Stimulated activated CD8-positive, alpha-beta memory T cell treated with anti-CD3 and anti-CD28 coated beads, Interleukin-7, amount 100 ng/mL, for 48 hours (primary cell): ENCODE data around the gene SLC6A16.
"Not testable (repeated sequence)": the region's sequence is repeated elsewhere in the genome, so short reads cannot be mapped to it uniquely, and the experiment has no call there.

Experiments
- DNase-seq, 2 donors: peaks; one replicate each; pipeline ENCODE4 v3.0.0-alpha.2; 2020; ENCODE audit warnings: low read depth in 1 of 2; ENCODE audit errors: extremely low read depth in 1 of 2

SLC6A16 gene

GRCh38 chr19:49347191-49347590, 22.2 kb upstream of the SLC6A16 start:
- DNase-seq: no peak

DNA sequence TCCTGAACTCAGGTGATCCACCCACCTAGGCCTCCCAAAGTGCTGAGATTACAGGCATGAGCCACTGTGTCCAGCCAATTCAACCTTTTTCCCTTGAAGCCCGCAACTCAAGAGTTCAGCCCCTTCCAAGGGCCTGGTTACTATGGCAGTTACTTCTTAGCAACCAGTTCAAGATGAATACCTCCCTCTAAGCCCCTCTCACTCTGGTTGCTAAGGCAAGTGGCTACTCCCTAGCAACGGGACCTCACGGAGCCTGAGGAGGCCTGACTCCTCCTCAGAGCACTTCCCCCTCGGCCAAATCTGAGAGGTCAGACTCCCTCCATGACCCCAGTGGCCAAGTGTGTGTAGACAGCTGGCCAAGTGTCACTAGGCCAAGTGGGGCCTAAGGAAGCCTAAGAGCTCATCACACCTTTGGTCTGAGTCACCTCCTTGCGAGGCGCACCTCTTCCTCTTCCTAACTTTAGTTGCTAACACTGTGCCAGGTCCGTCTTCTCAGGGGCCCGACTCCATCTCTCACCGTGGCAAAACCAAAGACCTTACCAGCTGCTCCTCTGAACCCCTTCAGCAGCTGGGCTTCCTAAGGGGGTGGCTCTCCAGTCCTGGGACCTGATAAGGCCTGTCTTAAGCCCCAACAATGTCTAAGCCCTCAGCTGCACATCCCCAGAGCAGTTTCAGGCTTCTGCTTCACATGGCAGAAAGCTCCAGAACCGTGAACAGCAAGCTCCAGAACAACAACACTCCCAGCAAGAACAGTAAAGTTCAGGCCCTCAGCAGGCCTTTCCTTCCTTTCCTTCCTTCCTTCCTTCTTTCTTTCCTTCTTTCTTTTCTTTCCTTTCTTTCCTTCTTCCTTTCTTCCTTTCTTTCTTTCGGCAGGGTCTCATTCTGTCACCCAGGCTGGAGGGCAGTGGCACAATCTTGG, 19.8 kb upstream of the SLC6A16 start:
- DNase-seq: no peak

DNA sequence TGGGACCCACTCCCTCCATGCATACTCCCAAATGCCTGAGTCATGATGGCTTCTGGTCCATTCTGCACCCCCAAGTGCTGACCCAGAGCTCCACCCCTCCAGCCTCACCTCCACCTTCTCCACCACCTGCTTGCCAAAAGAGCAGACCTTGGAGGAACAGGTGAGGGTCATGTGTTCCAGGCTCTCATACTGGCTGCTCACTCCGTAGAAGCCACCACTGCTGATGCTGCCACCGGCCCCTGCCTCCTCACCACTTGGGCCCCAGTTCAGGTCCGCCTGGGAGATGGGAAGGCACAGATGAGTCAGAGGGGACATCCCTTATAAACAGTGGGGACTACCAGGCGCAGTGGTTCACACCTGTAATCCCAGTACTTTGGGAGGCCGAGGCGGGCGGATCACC, 18.1 kb upstream of the SLC6A16 start:
- DNase-seq: no peak

- DNase-seq: no peak
Observed at GRCh38 chr19:49342291-49342721, 17.3 kb upstream of the SLC6A16 start.

DNA sequence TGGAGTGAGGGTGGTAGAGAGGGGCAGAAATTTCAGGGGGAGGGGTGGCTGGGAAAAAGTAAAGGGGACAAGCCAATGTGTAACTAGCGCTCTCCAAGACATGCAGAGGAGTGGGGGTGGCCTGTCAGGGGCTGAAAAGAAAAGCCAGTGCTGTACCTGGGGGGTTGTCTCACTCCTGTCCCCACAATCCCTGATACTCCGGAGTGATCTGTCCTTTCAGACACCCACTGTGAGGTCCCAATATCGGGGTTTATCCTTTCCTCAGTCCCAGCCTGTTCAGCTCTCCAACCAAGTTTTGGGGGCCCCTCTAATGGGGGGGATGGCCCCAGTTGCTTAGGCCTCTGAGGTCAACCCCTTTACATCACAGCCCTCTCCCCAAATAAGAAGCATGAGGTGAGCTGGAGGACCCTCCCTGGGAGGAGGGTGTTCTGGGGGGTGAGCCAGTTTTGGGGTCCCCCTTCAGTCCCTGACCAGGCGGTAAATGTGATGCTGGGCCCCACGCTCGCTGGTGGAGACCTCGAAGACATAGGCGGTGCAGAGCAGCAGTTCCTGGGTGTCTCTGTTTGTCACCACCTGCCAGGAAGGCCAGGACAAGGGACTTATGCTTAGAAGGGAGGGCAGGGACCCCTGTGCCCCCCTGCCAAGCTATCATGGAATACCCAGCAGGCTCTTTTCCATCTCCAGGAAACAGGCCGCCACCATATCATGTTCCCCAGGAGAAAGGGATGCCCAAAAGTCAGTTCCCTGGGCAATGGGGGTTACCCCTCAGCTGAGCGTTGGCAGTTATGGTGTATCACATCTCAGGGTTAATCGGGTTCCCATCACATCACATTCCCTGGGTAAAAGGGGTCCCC, 16.1 kb upstream of the SLC6A16 start:
- no peak for DNase-seq

- no peak for DNase-seq
Observed at GRCh38 chr19:49340069-49340864, 15.3 kb upstream of the SLC6A16 start.

GRCh38 chr19:49339301-49340068, 14.5 kb upstream of the SLC6A16 start:
- DNase-seq: no peak

DNA sequence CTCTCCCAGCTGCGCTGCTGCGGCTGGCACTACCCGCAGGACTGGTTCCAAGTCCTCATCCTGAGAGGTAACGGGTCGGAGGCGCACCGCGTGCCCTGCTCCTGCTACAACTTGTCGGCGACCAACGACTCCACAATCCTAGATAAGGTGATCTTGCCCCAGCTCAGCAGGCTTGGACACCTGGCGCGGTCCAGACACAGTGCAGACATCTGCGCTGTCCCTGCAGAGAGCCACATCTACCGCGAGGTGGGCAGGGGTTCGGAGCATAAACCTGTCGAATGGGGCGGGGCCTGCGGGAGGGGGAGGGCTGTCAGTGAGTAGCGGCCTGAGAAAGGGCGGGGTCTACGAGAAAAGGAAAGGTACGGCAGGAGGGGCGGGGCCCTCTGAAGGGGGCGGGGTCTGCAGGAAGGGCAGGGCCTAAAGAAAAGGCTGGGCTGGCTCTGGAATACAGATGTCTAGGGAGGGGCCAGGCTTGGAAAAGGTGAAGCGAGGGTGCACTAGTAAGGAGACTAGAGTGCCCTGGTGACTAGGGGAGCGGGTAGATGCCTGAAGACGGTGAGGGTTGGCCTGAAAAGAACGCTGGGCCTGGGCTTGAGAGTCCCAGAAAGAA, 13.8 kb upstream of the SLC6A16 start:
- DNase-seq: no peak

DNA sequence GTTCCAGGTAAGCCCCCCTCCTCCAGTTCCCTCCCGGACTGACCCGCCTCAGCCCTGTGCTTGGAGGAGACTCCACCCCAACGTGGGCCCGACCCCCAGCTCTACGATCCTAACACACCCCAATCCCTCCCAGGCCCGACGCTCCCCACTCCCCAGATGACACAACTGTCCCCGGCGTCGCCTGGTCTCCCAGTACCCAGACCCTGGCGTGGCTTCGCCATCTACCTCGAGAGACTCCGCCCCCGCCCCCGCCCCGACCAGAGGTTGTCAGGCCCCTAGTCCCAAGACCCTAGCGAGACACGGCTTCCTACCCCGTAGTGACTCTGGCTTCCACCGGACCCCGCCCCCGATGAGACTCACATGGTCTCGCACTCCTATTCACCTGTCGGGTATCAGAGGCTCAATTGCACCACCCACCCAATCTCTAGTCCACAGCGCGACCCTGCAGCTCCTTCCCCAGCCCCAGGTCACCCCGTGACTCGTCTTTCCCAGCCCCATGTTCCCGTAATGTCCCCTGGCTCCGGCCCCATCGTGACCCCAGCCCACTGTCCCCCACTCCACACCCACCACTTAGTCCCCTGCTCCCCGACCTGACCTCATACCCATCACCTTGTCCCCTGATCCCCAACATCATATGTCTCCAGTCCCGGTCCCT, 13.2 kb upstream of the SLC6A16 start:
- no peak for DNase-seq

GRCh38 chr19:49337267-49338022, 12.5 kb upstream of the SLC6A16 start:
- DNase-seq: no peak

- DNase-seq: no peak
Observed at GRCh38 chr19:49336482-49337266, 11.7 kb upstream of the SLC6A16 start.

DNA sequence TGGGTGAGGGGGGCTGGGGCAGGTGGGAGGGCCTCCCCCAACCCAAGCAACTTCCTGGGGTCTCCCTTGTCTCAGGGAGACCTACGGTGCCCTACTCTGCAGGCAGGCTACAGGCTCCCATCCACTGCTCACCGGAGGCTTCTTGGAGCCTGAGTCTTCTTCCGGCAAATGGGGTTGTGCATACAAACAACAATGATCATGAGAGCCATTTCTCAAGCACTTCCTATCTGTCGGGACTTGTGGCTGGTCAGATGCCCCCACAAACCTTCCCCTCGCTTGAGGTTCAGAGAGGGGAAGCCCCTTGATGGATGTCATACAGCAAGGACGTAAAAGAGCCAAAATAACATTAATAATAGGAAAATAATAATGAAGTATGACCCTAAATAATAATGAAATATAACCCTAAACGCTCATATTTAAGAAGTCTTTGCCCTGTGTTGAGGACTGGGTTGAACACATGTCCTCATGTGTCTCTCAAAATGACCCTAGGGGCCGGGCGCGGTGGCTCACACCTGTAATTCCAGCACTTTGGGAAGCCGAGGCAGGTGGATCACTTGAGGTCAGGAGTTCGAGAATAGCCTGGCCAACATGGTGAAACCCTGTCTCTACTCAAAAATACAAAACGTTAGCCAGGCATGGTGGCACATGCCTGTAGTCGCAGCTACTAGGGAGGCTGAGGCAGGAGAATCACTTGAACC, 10.9 kb upstream of the SLC6A16 start:
- no peak for DNase-seq

GRCh38 chr19:49335071-49335783, 10.2 kb upstream of the SLC6A16 start, which contains the start of gene CD37:
Gene CD37, plus strand, starts transcription at chr19:49335406. Its CDS starts 135 bp downstream, at chr19:49335541.
- DNase-seq: peak in 1 of 2 donors; percentile 25

GRCh38 chr19:49333811-49334288, 8.9 kb upstream of the SLC6A16 start:
- DNase-seq: peak in 1 of 2 donors; percentile 53

DNA sequence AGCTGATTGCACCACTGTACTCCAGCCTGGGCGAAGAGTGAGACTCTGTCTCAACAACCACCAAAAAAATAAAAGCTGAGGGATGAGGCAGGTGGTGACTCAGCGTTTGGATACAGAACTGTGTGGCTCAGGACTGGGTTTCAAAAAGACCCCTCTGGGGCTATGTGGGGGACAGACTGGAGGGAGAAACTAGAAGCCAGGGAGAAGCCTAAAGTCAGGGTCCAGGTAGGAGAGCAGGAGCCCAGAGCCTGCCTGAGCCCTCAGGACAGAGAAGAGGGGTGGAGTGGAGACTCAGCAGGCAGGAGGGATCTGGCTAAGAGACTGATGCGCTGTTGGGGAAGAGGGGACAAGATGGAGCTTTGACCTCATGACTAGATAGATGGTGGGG, 8.4 kb upstream of the SLC6A16 start:
- no peak for DNase-seq

GRCh38 chr19:49332691-49333417, 7.9 kb upstream of the SLC6A16 start:
- not testable (repeated sequence) for DNase-seq
